Fibroblast of villous mesenchyme (primary cell): ENCODE data around the gene DPYSL4. TPM values are rescaled to one million over a fixed set of nuclear protein-coding genes. Genes with fewer than 3 reads are reported as not detected.

Experiments
- DNase-seq: peaks from one replicate; pipeline ENCODE4 v3.0.0-alpha.2; 2010; ENCODE audit warnings: low read depth
- H3K4me3 ChIP-seq: 2 replicates; pipeline ENCODE4 v1.5.1; 2011; ENCODE audit warnings: low read depth, mild to moderate bottlenecking, low read length
- CTCF ChIP-seq: IDR thresholded peaks from 2 replicates; pipeline ENCODE4 v1.5.1; 2012; ENCODE audit warnings: low read depth, mild to moderate bottlenecking, low read length; ENCODE audit not compliant: insufficient read depth
- total RNA-seq: library from RNA; depleted of rRNA; stranded (reverse); fragments of >200 nt; gene quantifications from 2 replicates; pipeline ENCODE4 v1.2.3, GENCODE V29; 2012

DPYSL4 gene
- total RNA-seq, 1 donor: 0.86 TPM

GRCh38 chr10:132253092-132253687 is 66.4 kb downstream of the DPYSL4 start:
- TF ChIP-seq CTCF: no peak
- DNase-seq: no peak
- H3K4me3 ChIP-seq: no peak overlapping the region

GRCh38 chr10:132254841-132255240 is 68.1 kb downstream of the DPYSL4 start:
- H3K4me3 ChIP-seq: no peak overlapping the region
- no peak for DNase-seq
- TF ChIP-seq CTCF: no peak

Other genes starting within 250 kb of the DPYSL4 start
- 48.4 and 53.5 TPM in 2 replicates for gene BNIP3, start 205.0 kb upstream of the DPYSL4 start, total RNA-seq
- gene JAKMIP3, start 121.0 kb upstream of the DPYSL4 start, total RNA-seq: under 0.01 and 0.43 TPM in 2 replicates
- gene STK32C, start 121.0 kb downstream of the DPYSL4 start, total RNA-seq: 8.6 and 11.9 TPM in 2 replicates
- 6.0 and 11.0 TPM in 2 replicates for gene LRRC27, start 145.2 kb downstream of the DPYSL4 start, total RNA-seq
- 8.2 and 12.9 TPM in 2 replicates for gene PWWP2B, start 210.3 kb downstream of the DPYSL4 start, total RNA-seq